ENCODE measurements around the gene QSOX1.

QSOX1 gene

GRCh38 chr1:180116964-180117763, 37.5 kb upstream of the QSOX1 start:
- H3K4me2 ChIP-seq, result no peak overlapping the region
- no peak for TF ChIP-seq CTCF (conservative IDR thresholded peaks at IDR 0.05; ENCODE audit: low read depth, low read length)
- H3K27ac ChIP-seq, result no peak overlapping the region
- no peak overlapping the region for H2AFZ ChIP-seq (ENCODE audit: low read depth)
- H3K4me1 ChIP-seq (ENCODE audit: low read depth, poor library complexity, severe bottlenecking), result no peaks in the 10 kb centered on the region
- no peaks in the 10 kb centered on the region for H4K20me1 ChIP-seq (ENCODE audit: insufficient read depth)
- H3K4me3 ChIP-seq (IDR thresholded peaks at IDR 0.05; ENCODE audit: insufficient read depth, low read depth, low read length), result no peak overlapping the region
- no peaks in the 10 kb centered on the region for H3K27me3 ChIP-seq (ENCODE audit: insufficient read depth, low read depth)
- no peak overlapping the region for H3K9ac ChIP-seq
- no peaks in the 10 kb centered on the region for H3K36me3 ChIP-seq (ENCODE audit: insufficient read depth)
- H3K79me2 ChIP-seq (ENCODE audit: insufficient read depth, low read depth), result no peaks in the 10 kb centered on the region

- no peak for TF ChIP-seq CTCF (conservative IDR thresholded peaks at IDR 0.05; ENCODE audit: low read depth, low read length)
- Histone ChIP-seq H3K79me2 (ENCODE audit: insufficient read depth, low read depth) (no peaks in the 10 kb centered on the region), H4K20me1 (ENCODE audit: insufficient read depth) (no peaks in the 10 kb centered on the region), H3K27me3 (ENCODE audit: insufficient read depth, low read depth) (no peaks in the 10 kb centered on the region), H3K9ac (no peak overlapping the region), H3K36me3 (ENCODE audit: insufficient read depth) (no peaks in the 10 kb centered on the region), H3K4me2 (no peak overlapping the region), H3K4me3 (IDR thresholded peaks at IDR 0.05; ENCODE audit: insufficient read depth, low read depth, low read length) (no peak overlapping the region), H2AFZ (ENCODE audit: low read depth) (no peak overlapping the region), H3K4me1 (ENCODE audit: low read depth, poor library complexity, severe bottlenecking) (no peaks in the 10 kb centered on the region), H3K27ac (no peak overlapping the region)
Measured at GRCh38 chr1:180117764-180118116, 36.9 kb upstream of the QSOX1 start.

GRCh38 chr1:180119837-180120236, 34.8 kb upstream of the QSOX1 start:
- Histone ChIP-seq H3K9ac (no peak overlapping the region), H3K4me3 (IDR thresholded peaks at IDR 0.05; ENCODE audit: insufficient read depth, low read depth, low read length) (no peak overlapping the region), H3K36me3 (ENCODE audit: insufficient read depth) (no peaks in the 10 kb centered on the region), H3K79me2 (ENCODE audit: insufficient read depth, low read depth) (no peaks in the 10 kb centered on the region), H2AFZ (ENCODE audit: low read depth) (no peak overlapping the region), H3K27me3 (ENCODE audit: insufficient read depth, low read depth) (no peaks in the 10 kb centered on the region), H3K27ac (no peak overlapping the region), H3K4me1 (ENCODE audit: low read depth, poor library complexity, severe bottlenecking) (no peaks in the 10 kb centered on the region), H3K4me2 (no peak overlapping the region), H4K20me1 (ENCODE audit: insufficient read depth) (no peaks in the 10 kb centered on the region)
- TF ChIP-seq CTCF (conservative IDR thresholded peaks at IDR 0.05; ENCODE audit: low read depth, low read length), result no peak

- no peak overlapping the region for H3K4me2 ChIP-seq
- no peaks in the 10 kb centered on the region for H3K36me3 ChIP-seq (ENCODE audit: insufficient read depth)
- H3K4me1 ChIP-seq (ENCODE audit: low read depth, poor library complexity, severe bottlenecking), result peaks cover 6% of the 10 kb centered on the region
- no peak overlapping the region for H3K4me3 ChIP-seq (IDR thresholded peaks at IDR 0.05; ENCODE audit: insufficient read depth, low read depth, low read length)
- TF ChIP-seq CTCF (conservative IDR thresholded peaks at IDR 0.05; ENCODE audit: low read depth, low read length), result no peak
- no peaks in the 10 kb centered on the region for H4K20me1 ChIP-seq (ENCODE audit: insufficient read depth)
- no peak overlapping the region for H3K9ac ChIP-seq
- no peaks in the 10 kb centered on the region for H3K27me3 ChIP-seq (ENCODE audit: insufficient read depth, low read depth)
- no peak overlapping the region for H3K27ac ChIP-seq
- no peaks in the 10 kb centered on the region for H3K79me2 ChIP-seq (ENCODE audit: insufficient read depth, low read depth)
- no peak overlapping the region for H2AFZ ChIP-seq (ENCODE audit: low read depth)
Measured at GRCh38 chr1:180123463-180123936, 31.2 kb upstream of the QSOX1 start.

All from KMS-11 (cell line).